Smooth muscle cell of the umbilical artery (primary cell): ENCODE data around the gene LZTR1. TPM values are rescaled to one million over a fixed set of nuclear protein-coding genes. Genes with fewer than 3 reads are reported as not detected.

Experiments
- total RNA-seq: library from RNA; depleted of rRNA; stranded (reverse); fragments of >200 nt; gene quantifications from 2 replicates; pipeline ENCODE4 v1.2.3, GENCODE V29; 2014

Gene LZTR1
- total RNA-seq = 54.3 and 67.1 TPM in 2 replicates

DNA sequence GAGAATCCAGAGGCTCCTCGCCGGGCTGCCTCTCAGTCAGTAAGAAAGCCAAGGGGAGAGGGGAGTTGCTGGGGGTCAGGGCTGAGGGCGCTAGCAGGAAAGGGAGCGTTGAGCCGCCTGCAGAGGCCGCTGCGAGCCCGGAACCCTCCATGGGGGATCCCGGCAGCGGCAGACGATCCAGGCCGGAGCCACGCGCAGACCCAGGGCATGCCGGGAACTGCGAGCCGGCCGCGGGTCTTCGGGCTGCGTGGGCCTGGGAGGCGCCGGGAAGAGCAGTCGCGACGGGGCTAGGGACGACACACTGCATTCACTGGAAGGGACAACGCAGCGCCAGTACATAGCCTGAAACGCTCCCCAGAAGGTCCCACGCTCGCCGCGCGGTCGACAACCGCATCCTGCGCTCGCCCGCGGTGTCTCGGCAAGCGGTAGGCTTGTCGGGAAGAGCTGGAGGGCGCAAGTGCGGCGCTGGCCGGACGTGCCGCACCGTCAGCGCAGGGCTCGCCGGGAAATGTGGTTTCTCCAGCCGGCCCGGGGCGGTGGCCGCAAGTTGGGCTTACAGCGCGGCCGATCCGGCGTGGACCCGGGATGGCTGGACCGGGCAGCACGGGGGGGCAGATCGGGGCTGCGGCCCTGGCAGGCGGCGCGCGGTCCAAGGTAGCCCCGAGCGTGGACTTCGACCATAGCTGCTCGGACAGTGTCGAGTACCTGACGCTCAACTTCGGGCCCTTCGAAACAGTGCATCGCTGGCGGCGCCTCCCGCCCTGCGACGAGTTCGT, at the start of gene LZTR1:
LZTR1 (plus strand) TSS at position 511 of the 776 bp plus-strand sequence; CDS start at position 586, 75 bp downstream.

GRCh38 chr22:20966883-20967696, 15.0 kb upstream of the LZTR1 start, which contains the start of gene AIFM3:
Gene AIFM3 (plus strand): TSS chr22:20967255. CDS start chr22:20967945, 690 bp downstream.

DNA sequence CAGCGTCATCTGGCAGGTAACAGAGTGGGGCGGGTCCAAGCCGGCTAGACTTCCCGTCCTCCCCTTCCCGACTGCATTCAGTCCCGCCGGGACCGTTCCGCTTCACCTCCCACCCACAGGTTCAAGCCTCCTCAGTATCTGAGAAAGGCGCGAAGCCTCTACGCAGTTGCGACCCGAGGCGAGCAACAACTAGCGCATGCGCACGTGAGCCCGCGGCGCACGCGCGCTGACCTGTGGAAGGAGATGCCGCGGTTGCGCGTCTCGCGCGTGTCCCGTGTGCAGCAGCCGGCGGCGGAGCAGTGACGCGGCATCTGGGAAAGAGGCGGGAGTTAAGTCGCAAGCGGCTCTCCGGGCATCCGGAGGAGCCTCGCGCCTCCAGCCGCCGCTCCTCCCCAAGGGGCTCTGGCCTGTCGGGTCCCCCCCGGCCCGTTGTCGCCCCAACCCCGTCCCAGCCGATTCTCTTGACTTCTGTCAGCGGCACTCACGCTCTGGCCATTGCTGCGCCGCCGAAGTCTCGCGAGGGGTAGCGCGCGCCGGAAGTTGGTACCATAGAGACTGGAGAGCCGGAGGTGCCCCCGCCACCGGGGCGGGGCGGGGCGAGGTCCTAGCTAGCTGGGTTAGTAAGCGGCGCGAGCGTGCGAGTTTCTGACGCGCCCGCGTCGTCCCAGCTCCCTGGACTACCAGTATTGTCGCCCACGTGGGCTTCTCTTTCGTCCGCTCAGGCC, 19.7 kb downstream of the LZTR1 start, which contains the start of gene THAP7:
THAP7 (minus strand) TSS at position 518 of the 725 bp plus-strand sequence; CDS start at position 311, 207 bp downstream.

DNA sequence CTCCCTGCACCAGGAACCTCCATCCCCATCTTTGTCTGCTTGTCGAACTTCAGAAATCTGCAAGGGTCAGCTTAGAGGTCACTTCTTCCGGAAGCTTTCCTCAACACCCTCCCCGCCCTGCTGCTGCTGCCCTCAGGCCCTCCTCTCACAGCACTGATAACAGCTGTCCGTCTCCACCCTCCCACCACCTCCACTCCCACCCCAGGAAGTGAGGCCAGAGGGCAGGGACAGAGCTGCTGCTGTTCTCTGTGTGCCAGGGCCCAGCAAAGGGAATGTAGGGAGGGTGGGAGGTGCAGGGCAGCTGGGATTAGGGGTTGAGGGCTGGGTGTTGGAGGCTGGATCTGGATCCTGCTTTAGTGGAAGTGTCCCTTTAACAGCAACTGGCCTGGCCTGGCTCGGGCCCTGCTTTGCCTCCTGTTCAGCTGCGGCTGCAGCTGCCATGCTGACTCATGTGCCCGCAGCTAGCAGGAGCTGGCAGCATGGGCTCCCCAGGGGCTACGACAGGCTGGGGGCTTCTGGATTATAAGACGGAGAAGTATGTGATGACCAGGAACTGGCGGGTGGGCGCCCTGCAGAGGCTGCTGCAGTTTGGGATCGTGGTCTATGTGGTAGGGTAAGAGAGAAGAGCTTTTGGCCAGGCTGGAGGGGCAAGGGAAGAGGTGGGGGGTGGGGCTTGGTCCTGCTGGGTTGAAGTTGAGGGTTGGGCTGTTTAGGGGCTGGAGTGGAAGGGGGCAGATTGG, 32.8 kb downstream of the LZTR1 start, which contains the start of gene P2RX6:
P2RX6 (plus strand) TSS at position 440 of the 740 bp plus-strand sequence; CDS start at position 450, 10 bp downstream.

DNA sequence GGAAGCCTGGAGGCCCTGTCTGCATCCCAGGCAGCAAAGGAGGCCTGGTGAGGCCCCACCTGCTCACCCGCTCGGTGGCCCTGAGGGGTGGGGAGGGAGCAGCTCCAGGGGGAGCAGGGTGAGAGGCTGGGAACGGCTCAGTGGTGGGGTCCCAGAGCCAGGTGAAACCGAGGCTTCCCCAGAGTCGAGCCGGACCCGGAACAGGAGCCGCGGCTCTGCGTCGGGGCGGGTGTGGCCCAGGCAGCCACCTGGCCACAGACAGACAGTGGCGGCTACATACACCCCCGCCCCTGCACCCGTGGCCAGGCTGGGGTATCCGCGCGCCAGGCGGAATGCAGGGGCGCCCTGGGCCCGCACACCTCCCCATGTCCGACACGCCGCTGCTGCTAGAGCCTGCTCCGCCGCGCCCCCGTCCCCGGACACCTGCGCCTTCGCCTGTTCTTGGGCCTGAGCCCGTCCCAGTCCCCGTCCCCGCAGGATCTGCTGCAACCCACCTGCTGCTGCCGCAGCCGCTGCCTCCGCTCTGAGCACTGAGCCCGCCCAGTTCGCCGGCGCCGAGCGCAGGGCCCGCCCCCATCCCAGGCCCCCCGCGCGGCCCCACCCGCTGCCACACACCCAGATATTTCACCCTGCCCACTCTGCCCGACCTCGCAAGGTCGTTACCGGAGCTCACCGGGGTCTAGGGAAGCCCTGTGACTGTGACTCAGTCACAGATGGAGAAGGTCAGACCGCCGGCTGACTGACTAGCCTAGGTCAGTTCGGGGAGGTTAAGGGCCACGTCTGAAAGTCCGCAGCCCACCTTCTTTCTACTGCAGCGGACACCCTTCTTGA, 50.2 kb downstream of the LZTR1 start, which contains the start of gene SLC7A4:
SLC7A4 (minus strand) TSS at position 525 of the 831 bp plus-strand sequence. CDS start 749 bp downstream, outside the sequence.

GRCh38 chr22:21045585-21046294, 63.6 kb downstream of the LZTR1 start, which contains the start of gene LRRC74B:
Gene LRRC74B (plus strand): TSS chr22:21045946. CDS start chr22:21045987, 41 bp downstream.

Other genes with a start within 250 kb of the LZTR1 start
- not detected in 2 replicates for gene SERPIND1, start 208.2 kb upstream of the LZTR1 start, total RNA-seq
- 19.6 and 39.4 TPM in 2 replicates for gene PI4KA, start 123.5 kb upstream of the LZTR1 start, total RNA-seq
- gene SNAP29, start 123.3 kb upstream of the LZTR1 start, total RNA-seq = 5.0 and 7.1 TPM in 2 replicates
- gene CRKL, start 64.9 kb upstream of the LZTR1 start, total RNA-seq = 43.4 and 48.3 TPM in 2 replicates
- 0.59 and 0.78 TPM in 2 replicates for gene AIFM3, start 15.0 kb upstream of the LZTR1 start, total RNA-seq
- 14.5 and 23.2 TPM in 2 replicates for gene THAP7, start 19.8 kb downstream of the LZTR1 start, total RNA-seq
- 4.5 and 8.3 TPM in 2 replicates for gene P2RX6, start 32.9 kb downstream of the LZTR1 start, total RNA-seq
- gene SLC7A4, start 50.3 kb downstream of the LZTR1 start, total RNA-seq = 0.30 TPM in 1 of 2 replicates, not detected in the other
- under 0.01 TPM in 1 of 2 replicates, not detected in the other for gene LRRC74B, start 63.6 kb downstream of the LZTR1 start, total RNA-seq